CD4-positive, alpha-beta memory T cell (primary cell): ENCODE data around the gene PTPRU. TPM values are rescaled to one million over a fixed set of nuclear protein-coding genes. Genes with fewer than 3 reads are reported as not detected.

ENCODE experiments used
- CTCF ChIA-PET: fragments of 350-600 bp; sonication (Branson Sonifier 250); formaldehyde crosslinking; loops from one replicate; lab custom pipeline; 2021; ENCODE audit warnings: inconsistent platforms; ENCODE audit not compliant: partially characterized antibody; lab: Charles Lee
- POLR2A ChIA-PET: fragments of 350-600 bp; sonication (Branson Sonifier 250); formaldehyde crosslinking; loops from one replicate; lab custom pipeline; 2021; ENCODE audit not compliant: partially characterized antibody; lab: Charles Lee
- DNase-seq, 5 donors: peaks; one replicate each; pipeline versions ENCODE4 v3.0.0 to v3.0.0-alpha.2; 2020 to 2022; ENCODE audit warnings: mixed read lengths in 1 of 5
- H3K27ac ChIP-seq: one replicate; pipeline ENCODE4 v1.7.0; 2013; ENCODE audit warnings: low read depth, low read length
- H3K27me3 ChIP-seq: 2 replicates; pipeline ENCODE4 v1.7.0; 2013; ENCODE audit warnings: mild to moderate bottlenecking, low read length, moderate library complexity; ENCODE audit not compliant: insufficient read depth
- H3K36me3 ChIP-seq: 2 replicates; pipeline ENCODE4 v1.7.0; 2013; ENCODE audit warnings: mild to moderate bottlenecking, low read length, moderate library complexity; ENCODE audit not compliant: insufficient read depth
- H3K4me1 ChIP-seq: 2 replicates; pipeline ENCODE4 v1.7.0; 2013; ENCODE audit warnings: mild to moderate bottlenecking, low read length, moderate library complexity; ENCODE audit not compliant: insufficient read depth
- H3K4me3 ChIP-seq, 2 donors: one replicate each; pipeline ENCODE4 v1.7.0; 2013; ENCODE audit warnings: low read length in 2 of 2, mild to moderate bottlenecking in 1 of 2
- H3K9me3 ChIP-seq, 2 donors: one replicate each; pipeline ENCODE4 v1.7.0; 2013; ENCODE audit warnings: low read length in 2 of 2, control low read depth in 1 of 2; ENCODE audit not compliant: control insufficient read depth in 1 of 2
- H3K27ac Mint-ChIP-seq, 7 donors: one replicate each; pipeline ENCODE4 v1.8.0; 2020 to 2021; ENCODE audit warnings: mixed read lengths in 7 of 7, mild to moderate bottlenecking in 6 of 7, inconsistent platforms in 3 of 7, moderate library complexity in 3 of 7
- H3K27me3 Mint-ChIP-seq, 2 donors: one replicate each; pipeline ENCODE4 v1.8.0; 2020 to 2021; ENCODE audit warnings: mixed read lengths in 2 of 2
- H3K36me3 Mint-ChIP-seq, 2 donors: one replicate each; pipeline ENCODE4 v1.8.0; 2020 to 2021; ENCODE audit warnings: mixed read lengths in 2 of 2, inconsistent platforms in 1 of 2, mild to moderate bottlenecking in 1 of 2
- H3K4me1 Mint-ChIP-seq, 4 donors: one replicate each; pipeline ENCODE4 v1.8.0; 2020 to 2021; ENCODE audit warnings: mixed read lengths in 4 of 4, mild to moderate bottlenecking in 1 of 4
- H3K4me3 Mint-ChIP-seq, 8 donors: one replicate each; pipeline ENCODE4 v1.8.0; 2020 to 2021; ENCODE audit warnings: mixed read lengths in 8 of 8, mild to moderate bottlenecking in 7 of 8, moderate library complexity in 6 of 8, inconsistent platforms in 3 of 8
- H3K9me3 Mint-ChIP-seq, 8 donors: one replicate each; pipeline ENCODE4 v1.8.0; 2020 to 2021; ENCODE audit warnings: mixed read lengths in 8 of 8, mild to moderate bottlenecking in 5 of 8, inconsistent platforms in 3 of 8, moderate library complexity in 1 of 8
- intact Hi-C: fragments of 100-400 bp; cut with micrococcal nuclease; formaldehyde crosslinking; loops from one replicate; pipeline ENCODE4 v1.15.1; 2023
- polyA plus RNA-seq, 2 donors: library from polyadenylated mRNA; unstranded; fragments of 300-500 nt; fragmentation: Illumina TruSeq; gene quantifications; one replicate each; pipeline ENCODE4 v1.2.3, GENCODE V29; 2021
- total RNA-seq, 2 experiments: library from RNA; stranded (reverse); gene quantifications; one replicate each; pipeline ENCODE4 v1.2.3, GENCODE V29; 2021

PTPRU gene
- total and polyA plus RNA-seq, 4 experiments from 2014 or later, result 0.38 TPM; not detected in 3

DNA sequence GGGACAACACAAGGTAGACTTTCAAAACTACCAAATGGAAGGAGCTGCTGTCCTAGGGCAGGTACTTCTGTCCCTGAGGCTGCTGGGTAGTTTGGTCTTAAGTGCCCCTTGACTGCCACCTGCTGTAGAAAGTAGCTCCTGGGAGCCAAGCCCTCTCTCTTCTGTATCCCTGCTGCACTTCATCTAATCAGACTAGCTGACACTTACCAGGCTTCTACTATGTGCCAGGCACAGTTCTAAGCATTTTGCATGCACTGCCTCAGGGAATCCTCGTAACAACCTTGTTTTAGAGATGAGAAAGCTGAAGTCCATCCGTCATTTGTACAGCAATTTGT lies 38.8 kb upstream of the PTPRU start:
- H3K36me3 Mint-ChIP-seq, result peaks cover 23 to 35% of the 10 kb centered on the region in 2 donors
- H3K27me3 Mint-ChIP-seq, result no peaks in the 10 kb centered on the region
- Histone ChIP-seq H3K27me3 (no peaks in the 10 kb centered on the region), H3K36me3 (peaks cover 13% of the 10 kb centered on the region), H3K4me1 (no peaks in the 10 kb centered on the region), H3K4me3 (no peak overlapping the region), H3K9me3 (no peaks in the 10 kb centered on the region), H3K27ac (no peak overlapping the region)
- no peaks in the 10 kb centered on the region for H3K9me3 Mint-ChIP-seq
- intact Hi-C loops, result loop anchor here (2.0 kb wide), 1 partner anchor 15 kb away; no protein-coding TSS in a partner anchor
- no peak overlapping the region for H3K4me3 Mint-ChIP-seq
- ChIA-PET CTCF (interaction anchor here (0.7 to 7.7 kb wide), 9 partner anchors 16 to 422 kb away, joined by 3 to 133 read pairs (median 5); partner anchors contain the start of gene SRSF4), POLR2A (interaction anchor here (0.6 to 3.0 kb wide), 4 partner anchors 9 to 320 kb away, joined by 3 to 21 read pairs (median 4); partner anchors contain the start of gene SRSF4)
- peak in 4 of 5 donors; percentile 33 to 43 (median 36) for DNase-seq
- H3K27ac Mint-ChIP-seq, result peak overlapping the region in 1 of 7 donors; percentile 24
- peaks cover 0 to 2% (median under 1%) of the 10 kb centered on the region in 4 donors for H3K4me1 Mint-ChIP-seq

DNA sequence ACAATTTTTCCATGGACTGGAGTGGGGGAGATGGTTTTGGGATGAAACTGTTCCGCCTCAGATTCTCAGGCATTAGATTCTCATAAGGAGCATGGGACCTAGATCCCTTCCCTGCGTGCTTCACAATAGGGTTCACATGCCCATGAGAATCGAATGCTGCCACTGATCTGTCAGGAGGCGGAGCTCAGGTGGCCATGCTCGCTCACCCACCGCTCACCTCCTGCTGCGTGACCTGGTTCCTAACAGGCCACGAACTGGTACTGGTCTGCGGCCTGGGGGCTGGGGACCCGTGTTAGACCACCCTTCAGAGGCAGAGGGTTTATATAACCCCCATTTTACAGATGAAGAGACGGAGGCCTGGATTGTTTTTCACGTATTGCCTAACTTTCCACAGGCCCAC lies 38.3 kb upstream of the PTPRU start:
- Histone ChIP-seq H3K27me3 (no peaks in the 10 kb centered on the region), H3K9me3 (no peaks in the 10 kb centered on the region), H3K4me1 (no peaks in the 10 kb centered on the region), H3K36me3 (peaks cover 13% of the 10 kb centered on the region), H3K27ac (no peak overlapping the region), H3K4me3 (no peak overlapping the region)
- no peak overlapping the region for H3K27ac Mint-ChIP-seq
- H3K4me3 Mint-ChIP-seq, result no peak overlapping the region
- intact Hi-C loops, result loop anchor here (2.0 kb wide), 1 partner anchor 15 kb away; no protein-coding TSS in a partner anchor
- ChIA-PET CTCF (interaction anchor here (0.9 to 7.7 kb wide), 8 partner anchors 16 to 423 kb away, joined by 3 to 133 read pairs (median 6); partner anchors contain the start of gene SRSF4), POLR2A (interaction anchor here (1.1 to 3.0 kb wide), 2 partner anchors 16 to 316 kb away, joined by 4 to 21 read pairs; partner anchors contain the start of gene SRSF4)
- DNase-seq, result no peak
- H3K36me3 Mint-ChIP-seq, result peaks cover 27 to 40% of the 10 kb centered on the region in 2 donors
- H3K27me3 Mint-ChIP-seq, result no peaks in the 10 kb centered on the region
- no peaks in the 10 kb centered on the region for H3K9me3 Mint-ChIP-seq
- H3K4me1 Mint-ChIP-seq, result peaks cover 0 to 5% (median 3%) of the 10 kb centered on the region in 4 donors

DNA sequence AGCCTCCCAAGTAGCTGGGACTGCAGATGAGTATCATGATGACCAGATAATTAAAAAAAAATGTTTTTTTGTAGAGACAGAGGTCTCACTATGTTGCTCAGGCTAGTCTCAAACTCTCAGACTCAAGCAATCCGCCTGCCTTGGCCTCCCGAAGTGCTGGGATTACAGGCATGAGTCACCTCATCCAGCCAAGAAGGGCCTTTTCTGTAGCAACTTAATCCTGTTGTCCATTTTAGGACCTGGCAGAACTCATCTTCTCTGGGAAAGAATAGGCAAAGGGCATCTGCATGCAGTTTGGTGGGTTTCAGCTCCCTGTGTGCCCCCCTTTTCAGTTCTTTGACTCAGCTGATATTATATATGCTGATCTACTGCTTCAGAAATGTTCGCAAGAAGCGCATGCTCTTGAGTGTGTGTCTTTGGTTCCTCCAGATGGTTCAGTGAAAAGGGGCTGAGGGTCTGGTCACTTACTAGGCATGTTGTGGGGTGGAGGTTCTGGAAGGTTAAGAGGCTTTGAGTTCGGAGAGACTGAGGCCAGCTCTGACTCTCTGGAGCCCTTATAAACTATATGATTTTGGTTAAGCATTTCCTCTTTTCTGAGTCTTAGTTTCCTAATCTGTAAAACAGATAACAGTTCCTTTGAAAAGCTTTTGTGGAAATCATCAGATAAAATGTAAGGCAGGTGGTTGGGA lies 35.3 kb upstream of the PTPRU start:
- no peak overlapping the region for H3K27ac ChIP-seq
- H3K4me1 Mint-ChIP-seq, result peaks cover 0 to 7% (median 3%) of the 10 kb centered on the region in 4 donors
- no peaks in the 10 kb centered on the region for H3K9me3 Mint-ChIP-seq
- ChIA-PET POLR2A (interaction anchor here (2.2 to 3.6 kb wide), 2 partner anchors 19 to 30 kb away, joined by 4 to 22 read pairs; partner anchors contain the start of genes MECR and SRSF4), CTCF (interaction anchor here (0.9 to 7.7 kb wide), 17 partner anchors 10 to 416 kb away, joined by 3 to 133 read pairs (median 7); partner anchors contain the start of gene SRSF4)
- no peak for DNase-seq
- H3K36me3 Mint-ChIP-seq, result peaks cover 16 to 32% of the 10 kb centered on the region in 2 donors
- no peaks in the 10 kb centered on the region for H3K27me3 ChIP-seq
- H3K27me3 Mint-ChIP-seq, result no peaks in the 10 kb centered on the region
- H3K4me1 ChIP-seq, result no peaks in the 10 kb centered on the region
- intact Hi-C loops, result loop anchor here (1.0 kb wide), 1 partner anchor 80 kb away; no protein-coding TSS in a partner anchor
- H3K4me3 Mint-ChIP-seq, result peak overlapping the region in 1 of 8 donors; percentile 31
- no peaks in the 10 kb centered on the region for H3K9me3 ChIP-seq
- H3K4me3 ChIP-seq, result no peak overlapping the region
- peak overlapping the region in 1 of 7 donors; percentile 29 for H3K27ac Mint-ChIP-seq
- H3K36me3 ChIP-seq, result peaks cover 10% of the 10 kb centered on the region

DNA sequence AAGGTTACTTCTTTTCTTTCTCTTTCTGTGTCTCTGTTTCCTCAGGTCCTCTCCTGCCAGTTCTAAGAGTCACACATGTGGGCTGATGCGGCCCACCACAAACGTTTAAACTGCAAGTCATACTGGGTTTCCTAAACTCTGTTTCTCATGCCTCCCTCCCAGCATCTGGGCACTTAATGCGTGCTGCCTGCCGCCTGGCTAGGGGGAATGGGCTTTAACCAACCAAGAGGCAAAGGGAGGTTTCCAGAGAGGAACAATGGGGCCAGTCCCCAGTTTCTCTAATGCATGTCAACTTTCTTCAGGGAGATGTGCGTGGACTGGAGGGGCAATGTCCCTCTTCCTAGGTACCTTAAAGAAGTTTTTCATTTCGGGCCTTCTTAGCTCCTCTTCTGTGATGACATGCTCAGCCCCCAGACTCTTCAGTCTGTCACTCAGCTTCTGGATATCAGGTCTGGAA lies 34.7 kb upstream of the PTPRU start:
- Histone ChIP-seq H3K4me3 (no peak overlapping the region), H3K27ac (no peak overlapping the region), H3K36me3 (peaks cover 12% of the 10 kb centered on the region), H3K27me3 (no peaks in the 10 kb centered on the region), H3K4me1 (no peaks in the 10 kb centered on the region), H3K9me3 (no peaks in the 10 kb centered on the region)
- H3K4me3 Mint-ChIP-seq, result no peak overlapping the region
- H3K27ac Mint-ChIP-seq, result no peak overlapping the region
- no peak for DNase-seq
- peaks cover 16 to 37% of the 10 kb centered on the region in 2 donors for H3K36me3 Mint-ChIP-seq
- no peaks in the 10 kb centered on the region for H3K9me3 Mint-ChIP-seq
- no peaks in the 10 kb centered on the region for H3K27me3 Mint-ChIP-seq
- intact Hi-C loops, result loop anchor here (1.0 to 2.0 kb wide), 2 partner anchors 80 to 167 kb away; no protein-coding TSS in a partner anchor
- peaks cover 0 to 7% (median 3%) of the 10 kb centered on the region in 4 donors for H3K4me1 Mint-ChIP-seq
- ChIA-PET POLR2A (interaction anchor here (0.5 to 3.6 kb wide), 4 partner anchors 20 to 690 kb away, joined by 3 to 22 read pairs (median 4); partner anchors contain the start of genes MECR and SRSF4), CTCF (interaction anchor here (0.8 to 7.7 kb wide), 30 partner anchors 8 to 418 kb away, joined by 3 to 133 read pairs (median 5); partner anchors contain the start of gene SRSF4)

DNA sequence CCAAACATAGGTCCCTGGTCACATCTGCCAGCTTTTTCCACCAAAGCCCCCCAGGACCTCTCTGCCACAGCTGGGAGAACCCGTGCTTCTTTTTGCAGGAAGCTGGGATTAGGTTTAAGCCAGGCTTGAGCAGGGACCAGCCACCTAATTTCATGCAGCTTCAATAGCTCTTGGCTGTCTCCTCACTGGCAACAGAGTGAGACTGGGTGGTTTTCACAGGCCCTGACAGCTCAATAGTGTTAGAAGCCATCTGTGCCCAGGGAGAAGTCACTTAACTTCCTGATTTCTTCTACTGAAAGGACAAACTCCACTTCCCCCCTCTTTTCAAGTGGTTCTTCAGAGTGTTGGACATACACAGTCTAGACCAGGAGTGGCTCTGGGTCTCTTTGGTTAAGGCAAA lies 34.3 kb upstream of the PTPRU start:
- Mint-ChIP-seq H3K27ac (no peak overlapping the region), H3K9me3 (no peaks in the 10 kb centered on the region), H3K4me1 (peaks cover 0 to 7% (median 3%) of the 10 kb centered on the region in 4 donors), H3K36me3 (peaks cover 16 to 37% of the 10 kb centered on the region in 2 donors), H3K4me3 (no peak overlapping the region), H3K27me3 (no peaks in the 10 kb centered on the region)
- Histone ChIP-seq H3K4me3 (no peak overlapping the region), H3K9me3 (no peaks in the 10 kb centered on the region), H3K27me3 (no peaks in the 10 kb centered on the region), H3K27ac (no peak overlapping the region), H3K4me1 (no peaks in the 10 kb centered on the region), H3K36me3 (peaks cover 12% of the 10 kb centered on the region)
- intact Hi-C loops, result loop anchor here (2.0 kb wide), 1 partner anchor 167 kb away; no protein-coding TSS in a partner anchor
- ChIA-PET CTCF (interaction anchor here (0.7 to 7.7 kb wide), 41 partner anchors 8 to 842 kb away, joined by 3 to 133 read pairs (median 4); partner anchors contain the start of gene SRSF4), POLR2A (interaction anchor here (0.5 to 3.6 kb wide), 4 partner anchors 20 to 690 kb away, joined by 3 to 22 read pairs (median 4); partner anchors contain the start of genes MECR and SRSF4)
- no peak for DNase-seq

DNA sequence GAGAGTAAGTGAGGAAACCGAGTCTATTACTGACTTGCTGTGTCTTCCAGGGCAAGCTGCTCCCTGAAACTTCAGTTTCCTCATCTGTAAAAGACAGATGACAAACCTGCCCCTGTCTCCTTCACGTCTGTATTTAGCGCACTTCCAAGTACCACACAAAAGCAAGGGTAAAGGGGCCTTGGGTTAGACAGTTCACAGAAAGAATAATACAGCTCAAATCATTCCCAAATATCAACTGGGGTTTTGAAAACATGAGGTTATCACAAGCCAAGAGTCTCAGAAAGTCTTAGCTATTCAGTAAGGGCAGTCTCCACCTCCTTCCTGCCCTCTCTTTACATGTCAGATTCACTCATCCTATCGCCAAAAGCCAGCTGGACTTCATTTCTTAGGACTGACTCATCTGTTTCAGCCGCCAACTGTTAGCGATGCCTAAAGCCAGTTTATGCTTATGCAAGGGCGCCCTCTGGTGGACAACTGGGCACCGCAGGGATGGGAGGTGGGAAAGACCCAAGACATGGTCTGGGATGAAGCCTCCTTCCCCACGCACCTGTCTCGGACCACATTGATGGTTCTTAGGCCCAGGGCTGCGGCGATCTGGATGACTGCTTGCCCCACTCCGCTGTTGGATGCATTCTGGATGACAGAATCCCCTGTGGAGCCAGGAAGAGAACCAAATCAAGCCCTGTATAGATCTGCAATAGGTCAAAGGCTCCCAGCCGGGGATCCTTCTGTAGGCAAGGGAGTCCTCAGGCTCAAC lies 33.6 kb upstream of the PTPRU start:
- CTCF ChIA-PET, result interaction anchor here (0.6 to 7.7 kb wide), 43 partner anchors 8 to 1178 kb away, joined by 3 to 133 read pairs (median 4); partner anchors contain the start of gene SRSF4
- H3K36me3 Mint-ChIP-seq, result peaks cover 16 to 32% of the 10 kb centered on the region in 2 donors
- peak; percentile 73 to 81 (median 76) for DNase-seq
- no peaks in the 10 kb centered on the region for H3K9me3 Mint-ChIP-seq
- Histone ChIP-seq H3K9me3 (no peaks in the 10 kb centered on the region), H3K27ac (no peak overlapping the region), H3K27me3 (no peaks in the 10 kb centered on the region), H3K36me3 (peaks cover 12% of the 10 kb centered on the region), H3K4me3 (no peak overlapping the region), H3K4me1 (no peaks in the 10 kb centered on the region)
- H3K27ac Mint-ChIP-seq, result peak overlapping the region in 2 of 7 donors; percentile 12 to 24
- POLR2A ChIA-PET, result interaction anchor here (2.2 to 3.6 kb wide), 2 partner anchors 21 to 28 kb away, joined by 4 to 22 read pairs; partner anchors contain the start of genes MECR and SRSF4
- H3K4me1 Mint-ChIP-seq, result peaks cover 0 to 7% (median 2%) of the 10 kb centered on the region in 4 donors
- no peak overlapping the region for H3K4me3 Mint-ChIP-seq
- intact Hi-C loops, result loop anchor here (1.0 to 2.0 kb wide), 4 partner anchors 21 to 417 kb away; partner anchors contain the start of gene SRSF4
- no peaks in the 10 kb centered on the region for H3K27me3 Mint-ChIP-seq
